Muscle layer of duodenum (tissue), 2 donors: ENCODE results near the gene RGL1.

ENCODE experiments used
- H3K27ac ChIP-seq: one replicate; pipeline ENCODE4 v1.7.0; 2013; ENCODE audit warnings: mild to moderate bottlenecking, low read length
- H3K27me3 ChIP-seq: one replicate; pipeline ENCODE4 v1.7.0; 2013; ENCODE audit warnings: low read depth, mild to moderate bottlenecking, control low read depth, low read length
- H3K36me3 ChIP-seq, 2 donors: one replicate each; pipeline ENCODE4 v1.7.0; 2013; ENCODE audit warnings: low read length in 2 of 2, control low read depth in 1 of 2, mild to moderate bottlenecking in 1 of 2; ENCODE audit not compliant: insufficient read depth in 2 of 2, control insufficient read depth in 1 of 2
- H3K4me1 ChIP-seq, 2 donors: one replicate each; pipeline ENCODE4 v1.7.0; 2013; ENCODE audit warnings: low read length in 2 of 2, mild to moderate bottlenecking in 2 of 2, control low read depth in 1 of 2, moderate library complexity in 1 of 2; ENCODE audit not compliant: insufficient read depth in 2 of 2, control insufficient read depth in 1 of 2
- H3K4me3 ChIP-seq, 2 donors: one replicate each; pipeline ENCODE4 v1.7.0; 2013; ENCODE audit warnings: low read length in 2 of 2, low read depth in 1 of 2, mild to moderate bottlenecking in 1 of 2
- H3K9me3 ChIP-seq, 2 donors: one replicate each; pipeline ENCODE4 v1.7.0; 2013; ENCODE audit warnings: low read length in 2 of 2, control low read depth in 1 of 2, mild to moderate bottlenecking in 1 of 2; ENCODE audit not compliant: control insufficient read depth in 1 of 2
- donor health status: healthy.

RGL1 gene

GRCh38 chr1:183810756-183811544 is 6.0 kb downstream of the RGL1 start:
- Histone ChIP-seq H3K27ac (no peak overlapping the region), H3K36me3 (peaks cover 0 to 4% of the 10 kb centered on the region in 2 donors), H3K9me3 (no peaks in the 10 kb centered on the region), H3K4me1 (peaks cover 7 to 44% of the 10 kb centered on the region in 2 donors), H3K4me3 (no peak overlapping the region), H3K27me3 (no peaks in the 10 kb centered on the region)

- no peak overlapping the region for H3K27ac ChIP-seq
- H3K4me3 ChIP-seq: no peak overlapping the region
Measured at GRCh38 chr1:183812128-183812527, 7.2 kb downstream of the RGL1 start.

GRCh38 chr1:183812686-183813569 is 8.0 kb downstream of the RGL1 start:
- Histone ChIP-seq H3K4me1 (peaks cover 7 to 38% of the 10 kb centered on the region in 2 donors), H3K27me3 (no peaks in the 10 kb centered on the region), H3K4me3 (peak overlapping the region in 1 of 2 donors; percentile 2), H3K9me3 (no peaks in the 10 kb centered on the region), H3K27ac (no peak overlapping the region), H3K36me3 (peaks cover 0 to 4% of the 10 kb centered on the region in 2 donors)

More at GRCh38 chr1:183812128-183812527, 7.2 kb downstream of the RGL1 start:
- no peaks in the 10 kb centered on the region for H3K9me3 ChIP-seq
- H3K27me3 ChIP-seq: no peaks in the 10 kb centered on the region
- H3K4me1 ChIP-seq: peaks cover 7 to 39% of the 10 kb centered on the region in 2 donors
- H3K36me3 ChIP-seq: peaks cover 0 to 4% of the 10 kb centered on the region in 2 donors

GRCh38 chr1:183814121-183814681 is 9.3 kb downstream of the RGL1 start:
- H3K27me3 ChIP-seq: no peaks in the 10 kb centered on the region
- no peaks in the 10 kb centered on the region for H3K36me3 ChIP-seq
- H3K27ac ChIP-seq: no peak overlapping the region
- H3K4me3 ChIP-seq: no peak overlapping the region
- H3K4me1 ChIP-seq: peaks cover 7 to 38% of the 10 kb centered on the region in 2 donors
- no peaks in the 10 kb centered on the region for H3K9me3 ChIP-seq

- Histone ChIP-seq H3K27ac (no peak overlapping the region), H3K36me3 (no peaks in the 10 kb centered on the region), H3K9me3 (no peaks in the 10 kb centered on the region), H3K27me3 (no peaks in the 10 kb centered on the region), H3K4me1 (peaks cover 7 to 34% of the 10 kb centered on the region in 2 donors), H3K4me3 (no peak overlapping the region)
Measured at GRCh38 chr1:183816110-183816509, 11.2 kb downstream of the RGL1 start.

GRCh38 chr1:183817576-183818288 is 12.8 kb downstream of the RGL1 start:
- H3K27ac ChIP-seq: peak overlapping the region; percentile 7
- H3K36me3 ChIP-seq: no peaks in the 10 kb centered on the region
- no peaks in the 10 kb centered on the region for H3K9me3 ChIP-seq
- peaks cover 7 to 32% of the 10 kb centered on the region in 2 donors for H3K4me1 ChIP-seq
- peak overlapping the region in 1 of 2 donors; percentile 0 for H3K4me3 ChIP-seq
- no peaks in the 10 kb centered on the region for H3K27me3 ChIP-seq

- Histone ChIP-seq H3K27me3 (no peaks in the 10 kb centered on the region), H3K4me1 (peaks cover 5 to 29% of the 10 kb centered on the region in 2 donors), H3K9me3 (no peaks in the 10 kb centered on the region), H3K27ac (no peak overlapping the region), H3K4me3 (no peak overlapping the region), H3K36me3 (no peaks in the 10 kb centered on the region)
Measured at GRCh38 chr1:183819059-183819458, 14.1 kb downstream of the RGL1 start.

GRCh38 chr1:183821309-183821888 is 16.5 kb downstream of the RGL1 start:
- Histone ChIP-seq H3K36me3 (no peaks in the 10 kb centered on the region), H3K4me3 (no peak overlapping the region), H3K4me1 (peaks cover 5 to 37% of the 10 kb centered on the region in 2 donors), H3K27ac (peak overlapping the region; percentile 56), H3K9me3 (no peaks in the 10 kb centered on the region), H3K27me3 (no peaks in the 10 kb centered on the region)

GRCh38 chr1:183821889-183822611 is 17.1 kb downstream of the RGL1 start:
- no peak overlapping the region for H3K4me3 ChIP-seq
- H3K27ac ChIP-seq: peak overlapping the region; percentile 56
- H3K9me3 ChIP-seq: no peaks in the 10 kb centered on the region
- peaks cover 5 to 37% of the 10 kb centered on the region in 2 donors for H3K4me1 ChIP-seq
- no peaks in the 10 kb centered on the region for H3K36me3 ChIP-seq
- no peaks in the 10 kb centered on the region for H3K27me3 ChIP-seq

- H3K4me1 ChIP-seq: peaks cover 12 to 46% of the 10 kb centered on the region in 2 donors
- H3K27ac ChIP-seq: no peak overlapping the region
- no peaks in the 10 kb centered on the region for H3K27me3 ChIP-seq
- H3K4me3 ChIP-seq: no peak overlapping the region
- no peaks in the 10 kb centered on the region for H3K36me3 ChIP-seq
- no peaks in the 10 kb centered on the region for H3K9me3 ChIP-seq
Measured at GRCh38 chr1:183824291-183824690, 19.4 kb downstream of the RGL1 start.
